ENCODE results near the gene CLDN5.
A peak's percentile ranks its signal among the peaks of the same experiment; 100 is the strongest.

- TF ChIP-seq CTCF (conservative IDR thresholded peaks at IDR 0.05 in 1 of 2, IDR thresholded peaks at IDR 0.05 in 1 of 2; ENCODE audit: low read depth in 1 of 2, low read length in 2 of 2) (peak; percentile 21 to 33), EZH2 (IDR thresholded peaks at IDR 0.05; ENCODE audit: low read length, missing control alignments) (no peak)
These were observed 35.0 kb downstream of the CLDN5 start for GRCh38 chr22:19488884-19489843.

Measured in fibroblast of lung (primary cell).